HG03558 (cell line): Measurements from ENCODE around the gene TBC1D1.

Source experiments
- ATAC-seq: cut with Tn5 transposase; IDR thresholded peaks from one replicate; pipeline ENCODE4 v1.9.1; 2021; ENCODE audit warnings: moderate number of reproducible peaks; ENCODE audit not compliant: unreplicated experiment; ENCODE audit errors: extremely low read depth

Gene TBC1D1

DNA sequence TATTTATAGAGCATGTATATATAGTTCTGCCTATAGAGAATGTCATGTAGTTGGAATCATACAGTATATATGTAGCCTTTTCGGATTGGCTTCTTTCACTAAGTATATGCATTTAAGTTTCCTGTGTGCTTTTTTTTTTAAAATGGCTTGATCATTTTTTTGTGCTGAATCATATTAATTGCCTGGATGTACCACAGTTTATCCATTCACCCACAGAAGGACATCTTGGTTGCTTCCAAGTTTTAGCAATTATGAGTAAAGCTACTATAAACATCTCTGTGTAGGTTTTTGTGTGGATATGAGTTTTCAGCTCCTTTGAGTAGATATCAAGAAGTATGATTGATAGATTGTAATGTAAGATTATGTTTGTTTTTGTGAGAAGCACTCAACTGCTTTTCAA lies 93.1 kb downstream of the TBC1D1 start:
- ATAC-seq: no peak

DNA sequence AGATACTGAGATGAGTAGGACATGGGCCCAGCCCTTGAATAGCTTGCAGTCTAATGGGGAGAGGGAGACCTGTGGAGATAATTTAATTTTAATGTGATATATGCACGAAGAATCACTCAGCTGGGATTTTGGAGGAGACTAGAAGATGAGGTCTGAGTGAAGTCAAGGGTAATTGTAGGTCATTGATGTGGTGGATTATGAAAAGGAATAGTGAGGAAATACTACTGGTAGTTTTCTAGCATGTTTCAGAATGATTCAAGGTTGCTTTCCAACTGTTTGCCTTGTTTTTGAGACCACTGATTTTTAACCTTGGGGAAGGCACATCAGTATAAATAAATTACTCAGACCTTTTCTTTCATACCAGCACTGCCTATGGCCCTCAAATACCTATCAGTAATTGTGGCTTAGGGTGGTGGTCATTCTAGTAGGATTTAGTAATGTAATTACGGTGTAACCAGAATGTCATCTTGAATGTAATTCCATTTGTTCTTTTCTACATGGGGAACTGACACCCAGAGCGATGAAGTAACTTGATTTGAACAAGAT lies 94.9 kb downstream of the TBC1D1 start:
- ATAC-seq: no peak

DNA sequence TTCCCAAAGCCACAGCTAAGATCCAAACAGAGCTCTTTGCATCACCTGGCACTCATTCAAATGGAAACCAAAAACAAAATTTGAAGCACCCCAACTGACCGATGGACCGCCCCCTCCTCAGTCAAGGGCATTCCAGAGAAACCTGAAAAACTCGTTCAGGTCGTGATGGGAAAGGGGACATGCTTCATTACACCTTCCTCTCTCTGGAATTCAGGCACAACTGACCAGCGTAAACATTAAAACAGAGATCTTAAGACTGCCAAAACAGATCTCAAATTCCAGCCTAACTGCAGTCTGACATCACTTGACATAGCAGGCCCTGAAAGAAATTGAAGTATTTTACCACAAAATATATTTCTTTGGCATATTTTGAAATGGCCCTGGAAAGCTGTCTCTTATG lies 97.8 kb downstream of the TBC1D1 start:
- no peak for ATAC-seq

DNA sequence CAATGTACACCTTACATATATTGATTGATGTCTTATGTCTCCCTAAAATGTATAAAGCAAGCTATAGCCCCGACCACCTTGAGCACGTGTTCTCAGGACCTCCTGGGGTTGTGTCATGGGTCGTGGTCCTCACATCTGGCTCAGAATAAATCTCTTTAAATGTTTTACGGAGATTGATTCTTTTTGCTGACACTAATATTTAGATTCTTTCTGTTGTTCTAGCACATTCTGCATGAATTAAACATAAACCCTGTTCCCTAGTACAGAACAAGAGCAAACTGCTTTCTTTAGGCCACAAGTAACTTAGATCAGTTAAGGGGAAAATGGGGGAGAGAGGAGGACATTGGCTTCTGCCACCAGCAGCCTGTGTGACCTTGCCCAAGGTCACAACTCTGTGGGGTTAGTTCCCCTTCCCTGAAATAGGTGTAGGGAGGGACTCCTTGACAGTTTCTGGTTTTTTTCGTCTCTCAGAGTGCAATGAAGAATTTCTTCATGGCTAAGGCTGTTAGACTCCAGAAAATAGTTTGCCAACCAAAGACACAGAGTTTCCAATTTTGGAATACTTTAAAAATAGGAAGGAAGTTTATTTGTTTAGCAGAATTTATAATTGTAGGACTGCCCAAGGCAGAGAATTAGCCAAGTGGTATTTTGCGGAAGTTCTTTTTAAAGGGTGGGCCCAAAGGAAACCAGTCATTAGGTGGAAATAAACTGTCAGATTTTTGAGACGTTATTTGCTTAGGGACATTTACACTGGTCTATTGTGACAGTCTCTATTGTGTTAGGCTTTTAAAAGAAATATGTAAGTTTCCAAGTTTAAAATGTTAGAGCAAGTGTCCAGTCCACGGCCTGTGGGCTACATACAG lies 98.7 kb downstream of the TBC1D1 start:
- no peak for ATAC-seq

DNA sequence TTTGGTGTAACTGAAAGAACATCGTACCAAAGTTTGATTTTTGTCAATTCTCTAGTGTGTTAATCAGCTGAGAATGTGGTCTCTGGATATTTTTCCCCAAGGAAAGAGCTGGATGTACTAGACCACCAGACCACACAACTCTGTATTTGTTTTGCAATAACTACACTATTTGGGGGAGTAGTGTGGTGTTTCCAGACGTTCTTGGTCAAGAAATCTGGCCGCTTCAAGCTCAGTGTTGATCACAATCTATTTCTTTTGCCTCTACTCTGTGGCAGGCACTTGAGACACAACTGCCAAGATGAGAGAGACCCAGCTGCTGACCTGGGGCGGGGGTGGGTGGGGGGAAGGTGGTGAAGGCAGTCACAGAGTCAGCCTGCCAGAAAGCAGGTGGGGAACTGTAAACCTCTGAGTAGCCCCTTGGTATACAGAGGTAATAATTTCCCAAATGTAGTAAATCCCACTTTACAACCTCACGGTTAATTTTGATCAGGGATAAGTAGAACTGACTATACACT lies 99.9 kb downstream of the TBC1D1 start:
- no peak for ATAC-seq

DNA sequence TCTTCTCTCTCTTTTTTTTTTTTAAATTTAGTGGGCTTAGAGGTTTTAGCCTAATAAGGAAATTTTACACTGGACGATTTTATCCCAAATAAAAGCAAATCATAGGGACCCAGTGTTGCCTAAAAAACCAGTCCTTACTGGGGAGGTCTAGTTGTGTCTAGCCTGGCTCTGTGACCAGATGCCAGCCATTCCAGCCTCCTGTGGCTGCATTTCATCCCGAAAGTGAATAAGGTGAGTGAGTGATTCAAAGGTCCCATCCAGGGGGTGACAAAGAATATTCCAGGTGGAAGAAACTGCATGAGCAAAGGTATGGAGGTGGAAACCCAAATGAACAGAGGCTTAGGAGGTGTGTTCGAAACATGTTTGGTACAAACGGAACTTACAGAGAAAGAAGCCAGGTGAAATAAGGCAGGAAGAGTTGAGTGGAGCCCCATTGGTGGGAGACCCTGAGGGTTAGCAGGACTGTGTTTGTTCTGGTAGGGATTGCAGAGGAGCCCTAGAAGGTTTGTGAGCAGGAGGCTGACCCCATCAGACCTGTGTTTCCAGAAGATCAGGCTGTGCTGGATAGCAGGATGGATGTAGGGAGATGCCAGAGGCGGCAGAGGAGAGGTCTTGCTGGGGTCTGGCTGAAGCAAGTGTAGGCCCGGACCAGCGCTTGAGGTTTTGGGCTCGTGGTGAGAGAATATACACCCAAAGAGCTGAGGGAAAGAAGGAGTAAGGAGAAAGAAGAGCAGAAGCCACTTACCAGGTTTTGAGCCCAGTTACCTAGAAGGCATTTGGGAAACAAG lies 100.9 kb downstream of the TBC1D1 start:
- ATAC-seq: no peak

DNA sequence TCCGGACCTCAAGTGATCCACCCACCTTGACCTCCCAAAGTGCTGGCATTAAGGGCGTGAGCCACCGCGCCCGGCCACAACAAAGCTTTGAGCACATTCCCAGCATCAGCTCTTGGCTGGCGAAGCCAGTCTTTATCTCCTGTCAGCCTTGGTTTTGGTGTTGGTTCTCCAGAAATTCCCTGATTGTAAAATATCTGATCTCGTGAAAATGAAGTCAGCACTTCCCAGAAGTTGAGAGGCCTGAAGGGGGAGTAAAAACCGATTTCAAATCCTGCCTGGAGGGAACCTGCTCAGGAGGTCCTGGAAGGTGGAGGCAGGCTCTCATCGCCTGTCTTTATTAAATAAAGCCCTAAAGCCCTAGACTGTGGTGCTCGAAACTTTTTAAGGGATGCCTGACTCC lies 102.9 kb downstream of the TBC1D1 start:
- no peak for ATAC-seq

DNA sequence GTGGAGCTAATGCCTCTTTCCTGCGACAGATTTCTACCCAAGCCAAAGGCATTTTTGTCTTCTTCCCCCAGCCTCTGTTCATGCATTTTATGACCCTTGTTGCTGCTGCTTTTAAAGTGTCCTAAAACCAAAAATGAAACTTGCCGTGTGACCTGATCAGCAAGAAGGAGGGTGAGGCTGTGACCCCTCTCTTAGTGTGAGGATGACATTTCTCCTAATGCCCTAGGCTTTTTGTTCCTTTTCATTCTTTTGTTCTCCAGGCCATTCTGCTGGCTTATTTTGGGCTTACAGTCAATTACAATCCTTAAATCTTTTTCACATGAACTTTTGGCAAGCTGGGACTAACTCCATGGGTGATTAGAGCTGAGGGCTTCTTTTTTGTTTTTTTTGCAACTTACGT lies 103.7 kb downstream of the TBC1D1 start:
- no peak for ATAC-seq

DNA sequence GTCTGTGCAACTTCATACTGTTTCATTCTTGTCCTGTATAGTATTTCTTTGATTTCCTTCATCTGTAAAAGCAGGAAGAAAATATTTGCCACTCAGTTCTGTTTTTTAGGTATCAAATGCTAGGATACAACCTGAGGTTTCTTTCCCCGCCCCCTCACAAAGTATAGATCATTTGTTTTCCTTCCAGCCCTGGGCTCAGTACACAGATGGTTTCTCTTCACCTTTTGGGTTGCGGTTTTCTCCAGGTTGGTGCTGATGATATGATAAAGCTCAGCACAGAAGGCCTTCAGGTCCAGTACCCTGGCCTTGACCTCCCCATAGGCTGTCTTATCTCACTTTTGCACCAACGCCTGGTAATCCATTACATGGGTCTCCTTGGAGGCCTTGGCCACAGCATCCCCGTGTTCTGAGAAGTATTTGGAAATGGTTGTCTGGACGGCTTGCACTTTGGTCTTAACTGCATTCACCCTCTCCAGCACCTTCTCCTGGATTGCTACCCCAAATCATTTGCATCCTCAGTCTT lies 104.5 kb downstream of the TBC1D1 start:
- no peak for ATAC-seq

DNA sequence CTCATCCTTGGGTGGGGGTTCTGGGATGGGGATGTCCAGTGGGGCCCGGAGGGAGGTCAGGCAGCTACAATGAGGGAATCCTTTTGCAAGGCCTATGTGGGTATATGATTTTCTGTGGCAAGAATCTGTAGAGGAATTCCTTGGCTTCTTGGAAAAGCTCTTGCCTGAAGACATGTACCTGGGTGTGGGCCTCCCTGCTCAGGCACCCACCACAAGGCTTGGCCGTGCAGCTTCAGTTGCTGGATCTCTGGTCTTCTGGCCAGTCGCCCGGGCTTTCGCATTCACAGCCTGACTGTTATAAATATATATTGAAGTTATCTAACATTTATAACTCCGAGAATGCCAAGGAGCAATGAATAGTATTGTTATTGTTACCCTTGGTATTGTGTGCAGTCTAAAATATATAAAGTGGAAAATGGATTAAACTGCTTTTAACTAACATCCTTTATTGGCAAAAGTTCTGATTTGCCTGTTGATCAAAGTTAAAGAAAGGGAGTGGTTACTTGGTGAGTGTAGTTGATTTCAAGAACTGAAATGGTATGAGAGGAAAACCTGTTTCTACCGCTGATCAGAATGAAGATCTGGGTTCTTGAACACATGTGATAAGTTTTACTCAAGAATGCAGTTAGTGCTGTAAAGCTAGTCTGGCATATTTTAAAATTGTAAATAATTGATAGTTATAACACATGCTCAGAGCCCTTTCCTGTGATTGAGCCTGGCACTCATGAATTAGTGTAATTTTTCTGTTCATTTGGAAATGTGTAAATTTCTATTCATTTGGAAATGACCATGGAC lies 105.3 kb downstream of the TBC1D1 start:
- ATAC-seq: no peak

DNA sequence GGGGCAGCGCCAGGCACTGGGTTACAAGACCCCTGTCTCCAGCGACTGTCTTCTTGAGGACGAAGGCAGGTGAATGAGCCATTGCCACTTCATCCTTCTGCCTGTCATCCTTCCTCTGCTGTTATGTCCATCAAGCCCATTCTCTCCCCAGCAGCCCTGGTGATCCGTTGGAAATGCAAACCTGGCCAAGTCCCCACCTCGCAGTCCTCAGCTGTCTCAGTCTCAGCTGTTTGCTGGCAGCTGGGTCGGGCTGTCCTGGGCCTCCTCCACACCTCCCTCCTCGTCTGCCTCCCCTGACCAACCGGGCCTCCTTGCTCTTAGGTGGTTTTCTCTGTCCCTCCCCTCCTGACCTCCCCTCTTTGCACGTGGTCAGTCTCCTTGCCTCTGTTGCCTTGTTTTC lies 107.3 kb downstream of the TBC1D1 start:
- ATAC-seq: no peak

DNA sequence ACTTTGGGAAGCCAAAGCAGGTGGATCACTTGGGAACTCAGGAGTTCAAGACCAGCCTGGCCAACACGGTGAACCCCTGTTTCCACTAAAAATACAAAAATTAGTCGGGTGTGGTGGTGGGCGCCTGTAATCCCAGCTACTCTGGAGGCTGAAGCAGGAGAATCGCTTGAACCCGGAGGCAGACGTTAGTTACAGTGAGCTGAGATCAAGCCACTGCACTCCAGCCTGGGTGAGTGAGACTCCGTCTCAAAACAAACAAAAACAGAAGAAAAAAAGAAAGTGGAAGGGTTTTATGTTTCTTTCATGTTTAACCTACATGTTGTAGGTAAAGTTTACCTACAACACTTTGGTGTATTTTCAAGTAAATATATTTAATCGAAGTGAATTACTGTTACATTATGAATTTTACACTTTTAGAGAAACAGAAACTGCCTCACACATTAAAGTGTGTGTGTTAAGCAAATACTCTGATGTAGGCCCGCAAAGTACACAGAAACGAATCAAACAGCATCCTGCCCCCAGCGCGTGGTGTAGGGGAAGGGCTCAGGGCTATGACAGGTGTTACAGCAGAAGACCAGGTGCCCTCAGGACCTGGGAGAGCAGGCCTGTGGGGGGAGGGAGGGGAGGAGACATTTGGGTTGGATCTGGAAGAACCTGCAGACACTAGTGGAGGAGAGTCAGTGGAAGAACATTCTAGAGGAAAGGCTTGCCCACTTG lies 108.3 kb downstream of the TBC1D1 start:
- no peak for ATAC-seq

DNA sequence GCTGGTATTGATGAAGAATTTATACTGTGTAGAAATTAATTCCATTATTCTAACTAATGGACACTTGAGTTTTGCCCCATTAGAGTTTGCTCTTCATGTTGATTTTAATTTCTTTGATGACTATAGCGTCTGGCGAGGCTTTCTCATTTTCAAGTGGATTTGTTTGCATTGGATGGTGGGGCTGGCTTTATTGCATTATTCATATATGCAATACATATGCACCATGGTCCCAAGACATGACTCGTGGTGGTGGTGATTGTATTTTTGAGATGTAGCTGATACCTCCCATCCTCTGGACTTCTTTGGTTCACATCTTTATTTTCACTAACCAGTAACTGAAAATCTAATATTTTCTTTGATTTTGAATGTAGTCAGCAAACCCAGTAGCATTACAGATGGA lies 109.1 kb downstream of the TBC1D1 start:
- ATAC-seq: no peak

DNA sequence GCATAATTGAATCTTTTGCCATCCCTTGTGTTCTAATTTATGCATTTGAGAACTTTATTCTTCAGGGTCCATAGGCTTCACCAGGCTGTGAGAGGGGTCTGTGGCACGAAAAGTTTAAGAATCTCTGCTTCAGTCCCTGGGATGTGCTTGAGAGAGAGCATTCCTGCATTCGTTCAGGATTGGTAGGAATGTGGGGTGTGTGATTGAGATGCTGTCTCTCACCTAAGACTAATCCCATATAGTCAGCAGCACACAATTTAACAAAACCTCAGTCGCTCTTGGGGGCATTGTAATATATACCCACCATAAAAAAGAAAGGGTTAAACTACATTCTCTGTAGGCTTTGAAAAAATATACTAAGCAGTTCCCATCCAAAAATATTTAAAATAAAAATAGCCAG lies 111.0 kb downstream of the TBC1D1 start:
- no peak for ATAC-seq

DNA sequence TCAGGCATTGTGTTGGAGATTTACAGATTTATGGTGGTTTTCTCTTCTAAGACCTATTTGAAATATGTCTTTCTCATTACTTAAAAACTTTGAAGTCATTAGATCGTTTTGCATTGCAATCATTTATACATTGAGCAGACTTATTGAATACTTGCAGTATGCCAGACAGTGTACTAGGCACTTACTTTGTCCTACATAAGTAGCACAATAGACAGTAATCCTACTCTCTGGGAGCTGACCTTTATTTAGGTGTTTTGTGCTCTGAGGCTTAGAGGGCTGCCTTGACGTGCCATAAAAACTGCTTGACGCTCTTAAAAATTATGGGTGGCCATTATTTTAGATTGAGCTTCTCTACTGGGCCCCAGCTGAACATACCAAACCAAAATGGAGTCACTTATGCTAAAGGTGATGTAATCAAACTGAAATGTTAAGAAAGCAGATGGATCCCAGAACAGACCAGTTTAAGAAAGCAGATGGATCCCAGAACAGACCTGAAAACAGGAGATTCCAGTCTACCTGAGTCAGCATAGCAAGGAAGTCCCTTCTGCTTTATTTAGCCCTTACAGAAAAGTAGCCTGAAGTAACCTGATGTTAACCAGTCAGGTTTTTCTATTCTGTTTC lies 111.7 kb downstream of the TBC1D1 start:
- ATAC-seq: no peak

DNA sequence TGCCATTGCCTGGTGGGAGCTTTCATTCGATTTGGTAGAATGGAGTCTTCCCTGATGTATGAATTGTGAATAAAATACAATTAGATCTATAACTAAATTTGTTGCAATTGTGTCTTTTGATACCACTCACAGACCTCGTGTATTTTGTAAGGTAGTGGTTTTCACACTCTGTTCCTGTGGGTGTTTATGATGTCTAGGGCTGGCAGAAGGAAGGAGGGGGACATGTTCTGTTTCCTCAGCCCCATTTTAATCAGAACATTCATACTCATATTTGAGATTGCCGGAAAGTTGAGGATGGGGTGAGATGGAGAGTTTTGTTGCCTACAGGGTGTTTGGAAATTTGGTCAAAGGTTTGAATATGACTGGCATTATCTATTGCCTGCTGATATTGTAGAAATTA lies 112.2 kb downstream of the TBC1D1 start:
- no peak for ATAC-seq

DNA sequence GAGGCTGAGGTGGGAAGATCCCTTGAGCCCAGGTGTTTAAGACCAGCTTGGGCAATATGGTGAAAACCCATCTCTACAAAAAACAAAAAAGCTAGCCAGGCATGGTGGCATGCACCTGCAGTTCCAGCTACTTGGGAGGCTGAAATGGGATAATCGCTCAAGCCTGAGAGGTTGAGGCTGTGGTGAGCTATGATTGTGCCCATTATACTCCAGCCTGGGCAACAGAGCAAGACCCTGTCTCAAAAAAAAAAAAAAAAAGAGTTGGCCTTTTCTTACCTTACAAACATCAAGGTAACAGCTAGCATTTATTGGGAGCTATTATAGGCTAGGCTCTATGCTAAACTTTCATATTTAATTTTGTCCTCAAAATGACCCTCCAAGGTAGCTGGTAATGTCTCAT lies 112.7 kb downstream of the TBC1D1 start:
- no peak for ATAC-seq

DNA sequence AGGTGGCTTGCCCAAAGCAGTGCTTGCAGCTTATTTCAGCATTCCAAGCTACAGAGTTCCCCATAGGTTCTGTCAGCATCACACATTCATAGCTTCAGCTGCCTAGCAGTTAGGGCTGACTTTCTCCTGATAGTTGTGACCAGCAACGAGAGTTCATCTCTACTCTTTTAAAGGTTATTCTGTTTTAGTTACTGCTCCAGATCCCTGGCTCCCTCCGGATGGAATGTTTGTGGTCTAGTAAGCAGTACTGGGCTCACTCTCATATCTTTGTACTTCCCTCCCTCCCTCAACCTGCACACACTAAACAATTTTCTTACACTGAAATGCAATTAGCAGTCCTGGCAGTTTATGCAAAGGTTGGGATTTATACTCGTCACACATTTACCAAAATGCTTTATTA lies 113.2 kb downstream of the TBC1D1 start:
- no peak for ATAC-seq

DNA sequence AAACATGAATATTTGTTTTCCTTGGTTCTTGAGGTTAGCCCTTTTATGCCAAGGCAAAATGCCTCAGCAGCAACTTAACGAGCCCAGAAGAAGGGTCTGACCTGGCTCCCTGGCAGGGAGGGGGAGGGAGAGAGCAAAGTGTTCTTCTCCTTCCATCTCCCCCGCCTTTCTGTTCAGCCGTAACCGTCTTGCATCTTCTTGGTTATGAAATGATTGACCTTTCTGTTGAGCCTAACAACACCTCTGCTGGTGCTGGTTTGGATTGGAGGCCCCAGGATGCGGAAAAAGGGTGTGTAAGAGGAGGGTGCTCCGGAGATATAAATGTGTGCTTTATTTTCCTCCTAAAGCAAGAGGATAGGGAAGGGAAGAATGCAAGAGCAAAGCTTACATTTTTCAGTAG lies 114.0 kb downstream of the TBC1D1 start:
- ATAC-seq: no peak
